K562 (cell line): Measurements from ENCODE around the gene SLC22A23. TPM values are rescaled to one million over a fixed set of nuclear protein-coding genes. Genes with fewer than 3 reads are reported as not detected.
A peak's percentile ranks its signal among the peaks of the same experiment; 100 is the strongest.

Source experiments
- ARID3A ChIP-seq: IDR thresholded peaks from 2 replicates; pipeline ENCODE4 v1.6.1; 2012; ENCODE audit warnings: low read depth, low read length, improper control_type of control experiment, borderline replicate concordance
- DMBX1 ChIP-seq: fragments of 250-450 bp; sonication (Bioruptor Pico); IDR thresholded peaks from 2 replicates; pipeline ENCODE4 v1.8.0; 2022; ENCODE audit warnings: inconsistent platforms, mild to moderate bottlenecking, moderate library complexity, borderline replicate concordance
- HDAC3 ChIP-seq: fragments of 450-650 bp; IDR thresholded peaks from 2 replicates; pipeline ENCODE4 v1.6.1; 2018; ENCODE audit warnings: borderline replicate concordance, mild to moderate bottlenecking, moderate library complexity; ENCODE audit not compliant: partially characterized antibody
- HDGF ChIP-seq: fragments of 450-650 bp; IDR thresholded peaks from 2 replicates; pipeline ENCODE4 v1.6.1; 2016
- MEF2D ChIP-seq: conservative IDR thresholded peaks from 2 replicates; pipeline ENCODE4 v1.6.1; 2016; ENCODE audit warnings: low read depth, missing genetic modification characterization, missing compliant biosample characterization
- RERE ChIP-seq: sonication (generic); formaldehyde crosslinking; IDR thresholded peaks from 2 replicates; pipeline ENCODE4 v1.8.0; 2023; ENCODE audit warnings: missing genetic modification reagents, mild to moderate bottlenecking, borderline replicate concordance
- TBL1XR1 ChIP-seq, 2 experiments: IDR thresholded peaks; 2 replicates each; pipeline ENCODE4 v1.6.1; 2012; ENCODE audit warnings: improper control_type of control experiment in 2 of 2, low read length in 2 of 2, mild to moderate bottlenecking in 1 of 2
- ZBTB5 ChIP-seq: fragments of 450-650 bp; IDR thresholded peaks from 2 replicates; pipeline ENCODE4 v1.6.1; 2017; ENCODE audit warnings: antibody characterized with exemption
- ZNF76 ChIP-seq: fragments of 250-450 bp; sonication (Bioruptor Pico); IDR thresholded peaks from 2 replicates; pipeline ENCODE4 v1.4.0; 2020; ENCODE audit warnings: mild to moderate bottlenecking, moderate library complexity, borderline replicate concordance
- polyA plus RNA-seq, 8 experiments: library from polyadenylated mRNA; depleted of rRNA in 4 of 8; stranded (reverse) in 5 of 8; unstranded in 3 of 8; fragments of >200 nt; fragmentation: Nextera tagmentation in 2 of 8; fragmentation: Illumina TruSeq in 1 of 8; extraction: Ambion mirVana in 2 of 8; extraction: Trizol in 1 of 8; gene quantifications; 2 replicates each; pipeline versions ENCODE4 v1.2.1 to v1.2.3, GENCODE V29; 2011 to 2014; ENCODE audit warnings: inconsistent platforms in 1 of 8, missing spikeins in 1 of 8
- total RNA-seq, 7 experiments: library from RNA; depleted of rRNA in 6 of 7; stranded (reverse); fragments of >200 nt in 6 of 7; fragmentation: Illumina TruSeq in 2 of 7; extraction: Trizol in 2 of 7; gene quantifications; 2 replicates each; pipeline versions ENCODE4 v1.2.1 to v1.2.3, GENCODE V29; 2011 to 2021; ENCODE audit warnings: low replicate concordance in 1 of 7

SLC22A23 gene
- total and polyA plus RNA-seq, 9 of the 15 experiments (the other 6 are each of a cell fraction or from before 2014, with no cell fraction given) = 0.30 to 8.7 (median 2.5) TPM

GRCh38 chr6:3406891-3407809 lies 49.7 kb downstream of the SLC22A23 start (continued):
- TF ChIP-seq RERE = 0 out of 2 replicates have a peak, but pooled peaks have one; percentile 36
- 0 out of 2 replicates have a peak, but pooled peaks have one; percentile 21 for TF ChIP-seq HDGF
- TF ChIP-seq MEF2D = peak; percentile 76
- TF ChIP-seq ZNF76 (CRISPR knock-in tag) = no peak
- TF ChIP-seq DMBX1 = no peak
- peak; percentile 75; the same call in 1 of the 2 replicates for TF ChIP-seq ARID3A
- TF ChIP-seq HDAC3 = peak; percentile 43
- peak in 1 of 2 experiments; percentile 76; a peak in 2 of 4 replicates for TF ChIP-seq TBL1XR1 (IDR thresholded peaks at IDR 0.05; ENCODE audit: low read length in 2 of 2)
- TF ChIP-seq ZBTB5 = peak; percentile 33; the same call in 1 of the 2 replicates
